GM21529 (cell line): ENCODE data around the gene MYH10.

Experiments used
- ATAC-seq: cut with Tn5 transposase; IDR thresholded peaks from one replicate; pipeline ENCODE4 v1.9.1; 2021; ENCODE audit not compliant: unreplicated experiment

MYH10 gene

GRCh38 chr17:8475781-8476180 lies 154.7 kb downstream of the MYH10 start:
- no peak for ATAC-seq

DNA sequence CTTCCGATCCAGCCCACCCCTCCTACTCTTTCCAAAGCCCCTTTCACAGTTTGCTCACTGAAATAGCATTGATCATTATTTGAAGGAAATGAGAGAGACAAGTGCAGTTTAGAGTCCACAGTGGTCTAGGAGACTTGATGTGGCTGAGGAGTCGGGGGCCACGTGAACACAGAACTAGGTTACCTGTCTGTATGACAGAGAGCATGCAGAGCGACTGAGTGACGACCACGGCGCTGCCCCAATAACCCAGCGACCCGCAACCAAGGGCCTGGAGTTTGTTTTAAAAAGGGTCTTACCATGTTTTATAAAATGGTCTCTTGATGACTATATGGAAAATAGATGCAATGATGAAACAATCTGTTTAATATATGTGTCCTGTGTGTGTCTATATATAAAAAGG lies 155.3 kb downstream of the MYH10 start:
- ATAC-seq: no peak

GRCh38 chr17:8474826-8475225 lies 155.7 kb downstream of the MYH10 start:
- ATAC-seq: no peak

DNA sequence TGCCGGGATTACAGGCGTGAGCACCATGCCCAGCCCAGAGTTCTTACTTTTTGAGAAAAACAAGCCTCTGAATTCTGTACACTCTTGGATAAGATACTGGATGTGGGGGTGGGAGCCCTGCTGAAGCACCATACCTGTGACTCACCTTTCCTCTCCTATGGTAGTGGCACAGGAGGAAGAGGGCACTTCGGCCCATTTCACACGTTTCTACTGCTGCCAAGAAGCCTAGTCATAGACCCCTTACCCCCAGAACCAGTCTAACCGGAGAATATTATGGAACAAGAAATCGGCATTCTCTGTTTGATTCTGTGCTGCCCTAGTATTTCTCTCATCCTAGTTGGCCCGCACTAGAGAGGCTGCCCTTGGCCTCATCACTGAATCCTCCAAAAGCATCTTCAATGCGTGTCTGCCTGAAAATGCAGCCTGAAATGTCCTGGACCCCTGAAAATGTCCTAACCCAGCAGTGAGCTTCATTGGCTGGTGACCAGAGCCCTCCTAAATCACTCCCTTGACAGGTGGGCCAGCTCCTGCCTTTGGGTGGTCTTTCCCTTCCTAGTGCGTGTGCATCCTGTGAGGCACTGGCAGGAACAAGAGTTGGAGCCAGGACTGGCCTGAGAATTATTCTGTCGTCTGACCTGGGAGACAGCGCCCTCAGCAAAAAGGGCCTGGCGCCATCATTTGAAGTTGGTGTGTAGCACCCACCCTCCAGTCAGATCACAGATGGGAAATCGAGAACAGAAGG lies 156.9 kb downstream of the MYH10 start:
- no peak for ATAC-seq

- no peak for ATAC-seq
Measured at GRCh38 chr17:8472663-8473062, 157.9 kb downstream of the MYH10 start.

DNA sequence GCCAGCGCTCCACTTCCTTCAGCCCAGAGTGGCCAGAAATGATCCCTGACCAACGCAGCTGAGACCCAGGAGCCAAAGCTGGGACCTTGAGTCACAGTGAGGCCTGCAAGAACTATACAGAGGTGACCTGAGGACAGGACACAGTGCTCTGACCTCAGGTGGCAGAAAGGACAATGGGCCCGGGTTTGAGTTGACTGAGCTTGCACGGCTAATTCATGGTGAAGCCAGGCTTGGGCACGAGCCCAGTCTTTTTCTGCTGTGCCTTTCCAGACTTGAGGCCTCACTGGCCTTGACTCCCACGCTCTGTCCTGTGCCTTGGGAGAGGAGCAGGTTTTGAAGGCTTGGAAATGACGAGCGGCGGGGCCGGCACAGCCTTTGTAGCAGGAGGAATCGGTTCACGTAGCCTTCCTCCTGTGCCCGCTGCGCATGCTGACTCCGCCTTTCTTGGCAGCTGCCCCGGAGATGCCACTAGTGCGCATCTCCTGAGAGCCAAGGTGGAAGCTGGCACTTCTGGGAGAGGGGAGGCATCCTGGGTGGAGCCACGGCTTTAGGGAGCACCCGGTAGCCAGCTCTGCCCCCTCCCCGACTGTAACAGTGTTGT lies 160.0 kb downstream of the MYH10 start:
- no peak for ATAC-seq

GRCh38 chr17:8469964-8470363 lies 160.6 kb downstream of the MYH10 start:
- no peak for ATAC-seq

DNA sequence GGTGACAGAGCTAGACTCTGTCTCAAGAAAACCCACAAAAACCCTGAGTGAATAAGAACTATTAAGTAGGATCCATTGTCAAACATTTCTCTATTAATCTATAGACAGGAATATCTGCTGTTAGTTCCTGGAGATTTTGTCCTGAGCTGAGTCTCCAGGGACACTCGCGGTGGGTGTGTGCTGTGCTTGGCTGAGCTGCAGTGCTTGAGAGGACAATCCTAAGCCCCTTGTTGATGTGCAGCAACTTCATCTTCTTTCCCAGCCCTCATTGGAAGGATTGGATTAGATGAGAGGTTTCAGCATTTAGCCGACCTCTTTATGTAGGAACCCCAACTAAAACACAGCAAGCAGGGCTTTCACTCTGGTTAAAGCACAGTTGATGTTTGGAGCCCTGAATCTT lies 161.5 kb downstream of the MYH10 start:
- ATAC-seq: no peak

DNA sequence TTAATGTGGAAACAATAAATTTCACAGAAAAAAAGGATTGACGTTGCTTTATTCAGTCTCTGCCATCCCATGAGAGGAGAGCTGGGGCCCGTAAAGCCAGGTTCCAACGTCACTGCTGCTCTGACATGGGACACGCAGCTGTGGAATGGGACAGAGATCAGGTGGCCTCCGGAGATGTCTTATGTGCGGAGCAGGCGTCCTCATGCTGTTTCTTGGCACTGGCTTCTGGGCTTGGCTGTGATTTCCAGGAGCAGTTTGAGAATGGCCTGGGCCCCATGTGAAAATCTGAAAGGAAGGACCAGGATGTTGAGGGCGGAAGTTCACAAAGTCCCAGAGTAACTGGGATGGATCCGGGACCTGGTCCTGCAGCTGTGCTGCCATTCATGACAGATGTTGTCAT lies 162.4 kb downstream of the MYH10 start:
- ATAC-seq: no peak

DNA sequence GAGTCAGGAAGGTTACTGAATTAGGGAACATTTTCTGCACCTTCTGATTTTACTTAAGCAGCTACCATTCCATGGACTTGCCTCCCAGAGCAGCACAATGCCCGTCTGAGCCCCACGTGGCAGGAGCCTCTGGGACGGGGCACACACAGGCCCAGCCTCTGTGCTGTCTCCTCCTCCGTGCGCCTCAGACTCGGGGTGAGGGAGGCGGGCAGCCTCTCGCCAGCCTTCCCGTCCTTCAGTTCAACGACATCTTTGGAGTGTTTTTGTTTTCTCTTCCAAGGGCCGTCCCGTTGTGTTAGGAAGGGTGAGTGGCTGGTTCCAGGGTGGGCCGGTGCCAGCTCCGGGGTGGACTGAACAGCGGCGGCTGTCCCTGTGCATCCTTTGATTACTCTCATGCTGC lies 163.0 kb downstream of the MYH10 start:
- no peak for ATAC-seq

- no peak for ATAC-seq
Measured at GRCh38 chr17:8466873-8467272, 163.7 kb downstream of the MYH10 start.

- ATAC-seq: no peak
Measured at GRCh38 chr17:8466456-8466855, 164.1 kb downstream of the MYH10 start.

DNA sequence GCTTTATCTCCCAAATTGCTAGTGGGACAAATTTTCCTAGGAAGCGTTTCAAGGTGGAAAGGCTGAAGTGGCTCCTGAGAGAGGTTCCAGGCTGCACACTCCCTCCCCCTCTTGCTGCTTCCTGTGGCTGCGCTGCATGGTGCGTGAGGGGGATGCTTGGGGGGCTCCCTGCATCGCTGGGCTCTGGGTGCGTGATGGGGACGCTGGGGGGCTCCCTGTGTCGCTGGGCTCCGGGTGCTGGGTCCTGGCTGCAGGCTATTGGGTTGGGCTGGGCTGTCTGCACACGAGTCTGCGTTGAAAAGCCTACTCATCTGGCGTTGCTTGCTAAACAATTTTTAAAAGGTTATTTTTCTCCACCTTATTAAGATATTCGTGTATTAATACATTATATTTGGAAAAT lies 164.8 kb downstream of the MYH10 start:
- no peak for ATAC-seq

DNA sequence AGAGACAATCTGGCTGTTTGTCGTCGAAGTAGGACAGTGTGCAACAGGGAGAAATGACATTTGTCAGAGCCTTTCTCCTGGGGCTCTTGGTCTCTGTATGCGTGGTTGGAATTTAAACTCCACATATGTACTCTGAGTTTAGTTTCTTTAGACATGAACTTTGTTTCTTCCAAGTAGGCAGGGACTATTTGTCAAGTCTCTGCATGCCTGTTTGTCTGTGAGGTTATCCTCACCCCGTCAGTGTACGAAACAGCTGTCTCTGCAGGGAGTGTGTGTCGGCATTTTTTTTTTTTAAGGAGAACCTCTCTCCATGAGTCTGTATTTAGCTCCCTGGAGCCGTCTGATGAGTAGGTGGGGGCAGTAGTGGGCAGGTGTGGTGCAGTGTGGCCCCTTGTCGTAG lies 165.2 kb downstream of the MYH10 start:
- ATAC-seq: no peak

DNA sequence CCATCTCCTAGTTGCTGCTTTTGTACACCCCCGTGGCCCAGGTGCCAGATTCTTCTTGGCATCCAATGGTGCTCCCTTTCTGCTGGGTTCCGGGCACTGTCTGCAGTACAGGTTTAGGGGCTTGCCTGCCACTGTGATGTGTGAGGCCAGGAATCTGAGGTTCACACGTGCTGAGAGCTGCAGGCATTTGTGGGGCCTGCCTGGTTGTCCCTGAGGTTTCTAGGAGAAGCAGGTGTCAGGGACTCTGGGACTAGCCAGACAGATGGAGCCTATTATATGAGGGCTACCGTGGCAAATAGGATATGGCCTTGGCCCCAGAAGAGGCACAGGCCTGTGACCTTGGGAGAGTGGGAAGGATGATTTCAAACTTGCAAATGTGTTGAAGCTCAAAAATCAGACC lies 165.6 kb downstream of the MYH10 start:
- no peak for ATAC-seq

GRCh38 chr17:8463099-8463498 lies 167.4 kb downstream of the MYH10 start:
- no peak for ATAC-seq

- ATAC-seq: no peak
Measured at GRCh38 chr17:8462564-8462963, 168.0 kb downstream of the MYH10 start.

- no peak for ATAC-seq
Measured at GRCh38 chr17:8459831-8460230, 170.7 kb downstream of the MYH10 start.

DNA sequence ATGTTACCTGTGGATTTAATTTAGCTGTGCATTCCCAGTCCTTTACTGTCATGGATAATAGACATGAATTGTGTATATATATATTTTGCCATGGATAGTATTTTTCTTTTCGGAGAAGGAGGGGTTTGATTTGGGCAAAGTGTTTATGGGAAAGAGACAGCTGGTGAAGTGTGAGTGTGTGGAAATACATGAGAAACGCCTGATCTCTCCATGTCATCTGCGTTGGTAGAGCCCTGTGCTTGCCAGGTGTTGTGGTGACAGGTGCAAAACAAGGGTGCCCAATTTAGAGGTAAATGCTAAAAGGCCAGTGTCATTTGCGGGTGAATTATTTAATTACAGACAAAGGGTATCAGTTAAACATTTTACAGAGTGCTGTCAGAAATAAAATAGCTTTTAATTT lies 171.4 kb downstream of the MYH10 start:
- no peak for ATAC-seq

DNA sequence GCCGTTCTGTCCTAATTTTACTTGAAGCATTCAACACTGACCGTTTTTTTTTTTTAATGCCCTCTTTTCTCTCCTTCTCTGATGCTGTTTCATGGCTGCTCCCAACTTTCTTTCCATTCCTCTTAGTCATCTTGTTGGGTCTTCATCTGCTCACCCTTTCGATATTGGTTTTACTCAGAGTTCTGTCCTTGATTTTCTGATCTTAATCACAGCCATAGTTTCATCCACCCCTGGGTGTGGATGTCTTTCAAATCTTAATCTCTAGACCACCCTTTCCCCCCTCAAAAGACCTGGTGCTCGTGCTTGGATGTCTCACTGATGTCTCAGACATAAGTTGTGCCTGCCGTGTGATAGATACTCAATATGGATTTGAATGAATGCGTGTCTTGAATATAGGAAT lies 172.4 kb downstream of the MYH10 start:
- no peak for ATAC-seq

- ATAC-seq: no peak
Measured at GRCh38 chr17:8455665-8456209, 174.8 kb downstream of the MYH10 start.

DNA sequence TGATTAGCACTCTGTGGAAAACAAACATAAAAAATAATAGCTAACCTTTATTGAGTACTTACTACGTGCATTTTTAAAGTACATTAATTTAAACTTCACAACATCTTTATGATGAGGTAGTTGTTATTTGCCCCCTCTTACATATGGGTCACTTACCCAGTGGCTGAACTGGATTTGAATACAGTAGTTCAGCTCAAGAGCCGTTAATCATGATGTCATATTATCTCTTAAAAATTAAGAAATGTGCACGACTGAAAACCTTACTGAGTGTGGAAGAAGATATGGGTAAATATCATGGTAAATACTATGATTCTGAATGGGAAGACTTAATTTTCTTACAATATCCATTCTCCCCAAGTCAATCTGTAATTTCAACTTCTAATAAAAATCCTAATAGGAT lies 177.2 kb downstream of the MYH10 start:
- ATAC-seq: no peak
